NCI-H526 (cell line): ENCODE results near the gene TRAPPC11.

Experiments used
- DNase-seq, 2 experiments: peaks; one replicate each; lab custom pipeline; 2025; lab: John Stamatoyannopoulos, UW

TRAPPC11 gene

GRCh38 chr4:183758061-183758757, 99.1 kb downstream of the TRAPPC11 start:
- no peak for DNase-seq

- DNase-seq, result no peak
Observed at GRCh38 chr4:183758758-183759447, 99.8 kb downstream of the TRAPPC11 start.

GRCh38 chr4:183760326-183760725, 101.2 kb downstream of the TRAPPC11 start:
- no peak for DNase-seq
